ACC112 (cell line): Measurements from ENCODE around the gene TACC2.
"Not testable (repeated sequence)": the region's sequence is repeated elsewhere in the genome, so short reads cannot be mapped to it uniquely, and the experiment has no call there.

Experiments
- H2AFZ ChIP-seq: fragments of 200-600 bp; sonication (generic); one replicate; pipeline ENCODE4 v1.6.0; 2017; ENCODE audit warnings: antibody characterized with exemption, low read length; ENCODE audit not compliant: unreplicated experiment
- H3K27ac ChIP-seq: fragments of 200-600 bp; sonication (generic); 2 replicates; pipeline ENCODE4 v1.5.1; 2014; ENCODE audit warnings: low read depth, mild to moderate bottlenecking, antibody characterized with exemption, low read length, moderate library complexity
- H3K27me3 ChIP-seq: fragments of 200-600 bp; sonication (generic); 2 replicates; pipeline ENCODE4 v1.6.1; 2014; ENCODE audit warnings: mild to moderate bottlenecking, antibody characterized with exemption, low read length, moderate library complexity, mixed read lengths; ENCODE audit not compliant: insufficient read depth
- H3K36me3 ChIP-seq: fragments of 200-600 bp; sonication (generic); 2 replicates; pipeline ENCODE4 v1.6.1; 2016; ENCODE audit warnings: mild to moderate bottlenecking, antibody characterized with exemption, low read length, moderate library complexity, mixed read lengths; ENCODE audit not compliant: insufficient read depth
- H3K4me1 ChIP-seq: fragments of 200-600 bp; sonication (generic); one replicate; pipeline ENCODE4 v1.6.1; 2016; ENCODE audit warnings: low read length, mixed read lengths; ENCODE audit not compliant: insufficient read depth, unreplicated experiment, control insufficient read depth
- H3K4me3 ChIP-seq: fragments of 200-600 bp; sonication (generic); 2 replicates; pipeline ENCODE4 v1.5.1; 2014; ENCODE audit warnings: mild to moderate bottlenecking, low read depth, low read length
- H3K79me2 ChIP-seq: fragments of 200-600 bp; sonication (generic); one replicate; pipeline ENCODE4 v1.6.0; 2016; ENCODE audit warnings: low read length; ENCODE audit not compliant: control insufficient read depth, unreplicated experiment, insufficient read depth

The TACC2 gene

DNA sequence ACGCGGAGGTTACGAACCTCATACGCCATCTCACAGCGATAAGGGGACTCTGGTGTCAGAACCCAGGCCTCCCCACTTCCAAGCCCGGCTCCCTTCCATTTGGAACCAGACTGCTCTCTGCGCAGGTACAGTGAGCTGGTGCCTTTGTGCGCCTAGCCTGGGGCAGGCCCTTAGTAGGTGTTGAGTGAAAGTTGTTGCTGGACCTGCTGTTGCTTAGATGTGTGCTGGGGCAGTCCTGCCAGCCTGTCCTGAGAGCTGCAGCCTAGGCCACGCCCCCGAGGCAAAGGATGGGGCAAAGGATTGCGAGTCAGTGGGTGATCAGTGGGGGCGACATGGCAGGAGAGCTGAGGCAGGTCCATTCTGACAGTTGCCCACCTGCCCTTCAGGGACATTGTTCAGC, 209.7 kb downstream of the TACC2 start:
- Histone ChIP-seq H2AFZ (no peak overlapping the region), H3K27ac (no peak overlapping the region), H3K4me1 (no peaks in the 10 kb centered on the region), H3K36me3 (no peaks in the 10 kb centered on the region; the same call in 1 of the 2 replicates), H3K27me3 (no peaks in the 10 kb centered on the region), H3K4me3 (no peak overlapping the region), H3K79me2 (no peaks in the 10 kb centered on the region)

DNA sequence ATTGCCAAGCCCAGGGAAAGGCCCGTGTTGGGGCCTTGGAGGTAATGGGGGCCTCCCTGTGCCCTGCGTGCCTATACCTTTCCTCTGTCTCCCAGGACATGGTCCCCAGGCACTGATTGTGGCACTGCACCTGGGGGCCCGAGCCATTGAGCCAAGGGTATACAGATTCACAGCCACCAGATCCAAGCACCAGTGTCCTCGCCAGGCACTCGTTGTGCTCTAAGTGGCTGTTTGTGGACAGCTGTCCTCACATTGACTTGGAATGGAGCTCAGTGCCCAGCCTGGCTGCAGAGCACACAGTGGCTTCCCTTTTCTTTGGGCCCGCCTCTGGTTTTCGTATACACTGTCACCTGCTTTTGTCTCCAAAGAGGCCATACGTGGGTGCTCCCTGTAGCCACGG, 210.1 kb downstream of the TACC2 start:
- no peaks in the 10 kb centered on the region for H3K4me1 ChIP-seq
- H3K27ac ChIP-seq = no peak overlapping the region
- H3K36me3 ChIP-seq = no peaks in the 10 kb centered on the region; the same call in 1 of the 2 replicates

GRCh38 chr10:122199689-122200088, 210.7 kb downstream of the TACC2 start:
- H3K79me2 ChIP-seq = no peaks in the 10 kb centered on the region

More for the DNA sequence above, 210.1 kb downstream of the TACC2 start:
- Histone ChIP-seq H3K4me3 (no peak overlapping the region), H3K27me3 (no peaks in the 10 kb centered on the region), H3K79me2 (no peaks in the 10 kb centered on the region), H2AFZ (no peak overlapping the region)

GRCh38 chr10:122201401-122201800, 212.4 kb downstream of the TACC2 start:
- H3K27me3 ChIP-seq = no peaks in the 10 kb centered on the region
- H3K79me2 ChIP-seq = no peaks in the 10 kb centered on the region
- no peaks in the 10 kb centered on the region for H3K36me3 ChIP-seq
- H3K4me3 ChIP-seq = no peak overlapping the region
- no peak overlapping the region for H3K27ac ChIP-seq
- no peaks in the 10 kb centered on the region for H3K4me1 ChIP-seq
- H2AFZ ChIP-seq = no peak overlapping the region

More at GRCh38 chr10:122199689-122200088, 210.7 kb downstream of the TACC2 start:
- no peaks in the 10 kb centered on the region for H3K4me1 ChIP-seq
- no peaks in the 10 kb centered on the region; the same call in 1 of the 2 replicates for H3K36me3 ChIP-seq
- no peak overlapping the region for H3K27ac ChIP-seq
- H3K4me3 ChIP-seq = no peak overlapping the region
- no peak overlapping the region for H2AFZ ChIP-seq
- H3K27me3 ChIP-seq = no peaks in the 10 kb centered on the region

GRCh38 chr10:122203180-122203579, 214.2 kb downstream of the TACC2 start:
- not testable (repeated sequence) for H2AFZ ChIP-seq, H3K36me3 ChIP-seq, H3K4me1 ChIP-seq, H3K27me3 ChIP-seq, H3K4me3 ChIP-seq, H3K79me2 ChIP-seq, H3K27ac ChIP-seq

DNA sequence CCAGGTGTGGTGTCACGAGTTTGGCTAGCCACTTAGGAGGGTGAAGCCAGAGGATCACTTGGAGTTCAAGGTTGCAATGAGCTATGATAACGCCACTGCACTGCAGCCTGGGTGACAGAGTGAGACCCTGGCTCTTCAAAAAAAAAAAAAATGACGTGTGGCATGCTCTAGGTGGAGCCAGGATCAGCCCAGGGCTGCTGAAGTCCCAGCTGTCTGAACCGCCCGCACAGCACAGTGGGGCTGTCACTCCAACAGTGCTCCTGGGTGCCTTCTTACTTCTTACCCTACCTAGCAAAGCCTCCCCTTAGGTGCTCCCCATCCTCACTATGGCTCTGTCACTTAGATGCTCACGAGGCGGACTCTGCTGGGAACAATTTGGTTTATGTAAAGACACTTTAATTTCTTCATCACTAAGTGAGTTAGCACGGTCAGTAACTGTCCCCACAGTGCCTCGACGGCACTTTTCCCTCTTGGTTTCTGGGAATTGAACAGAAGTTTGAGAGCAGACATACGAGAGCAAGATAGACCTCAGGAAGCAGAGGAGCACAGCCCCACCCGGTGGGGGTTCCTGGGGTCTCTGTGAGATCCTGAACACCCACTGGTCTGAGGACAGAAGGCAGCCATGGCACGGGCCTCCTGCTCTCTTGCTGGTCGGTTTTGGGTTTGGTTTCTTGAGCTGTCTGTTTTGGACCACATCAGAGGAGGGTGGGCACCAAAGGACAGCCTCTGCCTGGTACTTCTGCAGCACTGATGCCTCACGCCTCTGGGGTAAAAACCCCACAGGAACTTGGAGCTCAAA, 215.9 kb downstream of the TACC2 start:
- H3K36me3 ChIP-seq = no peaks in the 10 kb centered on the region
- H3K4me1 ChIP-seq = no peaks in the 10 kb centered on the region
- H2AFZ ChIP-seq = no peak overlapping the region
- no peaks in the 10 kb centered on the region for H3K79me2 ChIP-seq
- H3K27me3 ChIP-seq = no peaks in the 10 kb centered on the region
- H3K4me3 ChIP-seq = no peak overlapping the region
- H3K27ac ChIP-seq = no peak overlapping the region

DNA sequence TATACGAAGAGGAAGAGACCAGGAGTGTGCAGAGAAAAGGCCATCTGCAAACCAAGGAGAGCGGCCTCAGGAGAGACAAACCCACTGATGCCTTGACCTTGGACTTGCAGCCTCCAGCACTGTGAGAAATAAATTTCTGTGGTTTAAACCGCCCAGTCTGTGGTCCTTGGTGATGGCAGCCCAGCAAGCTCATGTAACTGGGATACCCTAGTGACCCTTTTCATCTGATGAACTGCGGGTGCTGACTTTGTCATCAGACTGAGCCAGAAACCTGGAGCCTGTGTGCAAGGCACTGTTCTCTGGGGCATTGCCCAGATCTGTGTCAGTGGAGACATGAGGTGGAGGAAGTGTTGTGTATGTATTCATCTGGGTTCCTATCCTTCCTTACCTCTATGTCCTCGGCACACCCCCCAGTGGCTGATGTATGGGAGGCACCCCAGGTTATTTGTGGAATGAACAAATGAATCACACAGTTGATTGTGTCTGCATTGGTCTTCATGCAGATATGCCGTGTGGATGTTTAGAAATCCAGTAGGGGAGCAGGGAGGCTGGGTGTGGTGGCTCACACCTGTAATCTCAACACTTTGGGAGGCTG, 217.6 kb downstream of the TACC2 start:
- Histone ChIP-seq H3K79me2 (no peaks in the 10 kb centered on the region), H3K27me3 (no peaks in the 10 kb centered on the region), H3K4me1 (no peaks in the 10 kb centered on the region), H3K4me3 (no peak overlapping the region), H2AFZ (no peak overlapping the region), H3K36me3 (no peaks in the 10 kb centered on the region), H3K27ac (no peak overlapping the region)

GRCh38 chr10:122207163-122207562, 218.2 kb downstream of the TACC2 start:
- Histone ChIP-seq H3K27me3 (no peaks in the 10 kb centered on the region), H2AFZ (no peak overlapping the region), H3K4me1 (no peaks in the 10 kb centered on the region), H3K79me2 (no peaks in the 10 kb centered on the region), H3K27ac (no peak overlapping the region), H3K4me3 (no peak overlapping the region), H3K36me3 (no peaks in the 10 kb centered on the region)

DNA sequence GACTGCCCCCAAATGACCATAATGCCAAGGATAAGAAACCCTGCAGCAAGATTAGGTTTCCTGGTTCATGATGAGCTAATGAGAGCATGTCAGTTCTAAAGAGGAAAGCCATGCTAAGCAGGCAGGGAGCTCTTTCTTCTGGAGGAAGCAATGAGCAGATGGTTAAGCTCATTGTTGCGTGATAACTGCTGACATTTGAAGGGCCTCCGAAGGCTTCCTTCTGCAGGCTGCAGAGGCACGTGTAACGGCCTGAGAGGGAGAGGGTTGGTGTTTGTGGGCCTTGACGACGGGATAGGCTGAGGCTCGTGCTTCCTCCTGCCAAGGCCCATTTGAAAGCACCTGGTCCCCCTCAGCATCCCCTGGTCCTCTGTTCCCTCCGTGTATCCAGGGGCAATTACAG, 218.6 kb downstream of the TACC2 start:
- no peak overlapping the region for H3K27ac ChIP-seq
- H3K27me3 ChIP-seq = no peaks in the 10 kb centered on the region
- no peak overlapping the region for H2AFZ ChIP-seq
- no peaks in the 10 kb centered on the region for H3K4me1 ChIP-seq
- no peak overlapping the region for H3K4me3 ChIP-seq
- no peaks in the 10 kb centered on the region for H3K36me3 ChIP-seq
- H3K79me2 ChIP-seq = no peaks in the 10 kb centered on the region

DNA sequence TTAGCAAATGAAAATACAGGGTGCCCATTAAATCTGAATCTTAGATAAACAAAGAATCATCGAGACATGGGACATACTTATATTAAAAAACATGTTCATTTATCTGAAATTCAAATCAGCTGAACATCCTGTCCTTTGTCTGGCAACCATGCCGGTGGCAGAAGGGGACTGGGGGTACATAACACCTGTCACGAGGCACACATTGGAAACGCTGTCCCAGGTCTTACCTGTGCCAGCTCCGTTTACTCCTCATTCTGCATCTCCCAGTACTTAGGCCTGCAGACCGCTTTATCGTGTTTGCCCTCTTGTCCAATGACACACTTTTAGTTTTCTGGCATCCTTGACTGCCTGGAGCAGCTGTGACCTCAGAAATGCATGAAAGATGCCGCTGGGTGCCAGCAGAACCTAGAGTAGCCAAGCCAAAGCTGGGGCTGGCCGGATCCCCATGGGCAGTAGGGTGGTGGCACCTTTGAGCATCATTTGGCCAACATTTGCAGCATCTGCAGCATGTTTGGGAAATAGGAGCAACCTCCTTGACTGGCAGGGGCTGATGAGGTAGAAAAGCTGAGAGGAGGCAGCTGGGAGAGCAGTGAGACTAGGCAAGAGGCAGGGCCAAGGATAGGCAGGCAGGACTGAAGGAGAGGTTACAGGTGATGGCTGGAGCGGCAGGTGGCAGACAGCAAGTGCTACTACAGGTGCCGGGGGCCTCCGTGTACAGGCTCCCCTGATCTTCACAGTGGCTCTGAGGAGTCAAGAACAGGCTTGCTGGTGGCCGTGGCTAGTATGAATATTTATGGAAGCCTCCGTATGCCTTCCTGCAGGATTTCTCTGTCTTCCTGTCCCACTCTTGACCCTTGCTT, 219.8 kb downstream of the TACC2 start:
- H3K36me3 ChIP-seq = no peaks in the 10 kb centered on the region
- no peak overlapping the region for H3K4me3 ChIP-seq
- H3K27me3 ChIP-seq = no peaks in the 10 kb centered on the region
- H3K4me1 ChIP-seq = no peaks in the 10 kb centered on the region
- H3K27ac ChIP-seq = no peak overlapping the region
- H3K79me2 ChIP-seq = no peaks in the 10 kb centered on the region
- H2AFZ ChIP-seq = no peak overlapping the region
